Inferior parietal cortex (tissue), 1 donor: ENCODE results near the gene AP3S2.
"Not testable (repeated sequence)": the region's sequence is repeated elsewhere in the genome, so short reads cannot be mapped to it uniquely, and the experiment has no call there.

Experiments
- DNase-seq: peaks from one replicate; pipeline ENCODE4 v3.0.0-alpha.2; 2016; ENCODE audit errors: extremely low spot score

The AP3S2 gene

DNA sequence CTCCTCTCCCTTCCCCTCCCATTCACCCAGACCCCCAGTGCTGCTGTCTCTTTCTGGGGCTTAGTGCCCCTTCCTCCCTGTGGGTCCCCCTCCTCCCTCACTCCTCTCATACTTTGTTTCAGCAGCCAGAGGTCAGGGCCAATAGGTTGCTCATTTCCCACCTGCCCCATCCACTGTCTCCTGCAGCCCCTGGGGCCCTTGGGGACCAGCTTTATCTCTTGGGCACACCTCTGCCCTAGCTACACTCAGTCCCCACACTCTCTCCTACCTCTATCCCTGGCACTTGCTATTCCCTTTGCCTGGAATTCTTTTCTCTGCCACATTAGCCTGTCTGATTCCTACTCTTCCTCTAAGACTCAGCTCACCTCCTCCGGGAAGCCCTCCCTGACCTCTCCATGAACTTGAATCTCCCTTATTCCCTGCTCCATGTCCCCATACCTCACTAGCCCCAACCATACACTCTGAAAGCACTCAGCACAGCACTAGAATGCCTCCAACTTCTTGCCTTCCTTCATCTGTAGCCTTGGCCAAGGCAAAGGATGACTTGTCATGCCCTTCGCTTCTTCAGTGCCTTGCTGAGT lies 93.8 kb downstream of the AP3S2 start:
- no peak for DNase-seq

DNA sequence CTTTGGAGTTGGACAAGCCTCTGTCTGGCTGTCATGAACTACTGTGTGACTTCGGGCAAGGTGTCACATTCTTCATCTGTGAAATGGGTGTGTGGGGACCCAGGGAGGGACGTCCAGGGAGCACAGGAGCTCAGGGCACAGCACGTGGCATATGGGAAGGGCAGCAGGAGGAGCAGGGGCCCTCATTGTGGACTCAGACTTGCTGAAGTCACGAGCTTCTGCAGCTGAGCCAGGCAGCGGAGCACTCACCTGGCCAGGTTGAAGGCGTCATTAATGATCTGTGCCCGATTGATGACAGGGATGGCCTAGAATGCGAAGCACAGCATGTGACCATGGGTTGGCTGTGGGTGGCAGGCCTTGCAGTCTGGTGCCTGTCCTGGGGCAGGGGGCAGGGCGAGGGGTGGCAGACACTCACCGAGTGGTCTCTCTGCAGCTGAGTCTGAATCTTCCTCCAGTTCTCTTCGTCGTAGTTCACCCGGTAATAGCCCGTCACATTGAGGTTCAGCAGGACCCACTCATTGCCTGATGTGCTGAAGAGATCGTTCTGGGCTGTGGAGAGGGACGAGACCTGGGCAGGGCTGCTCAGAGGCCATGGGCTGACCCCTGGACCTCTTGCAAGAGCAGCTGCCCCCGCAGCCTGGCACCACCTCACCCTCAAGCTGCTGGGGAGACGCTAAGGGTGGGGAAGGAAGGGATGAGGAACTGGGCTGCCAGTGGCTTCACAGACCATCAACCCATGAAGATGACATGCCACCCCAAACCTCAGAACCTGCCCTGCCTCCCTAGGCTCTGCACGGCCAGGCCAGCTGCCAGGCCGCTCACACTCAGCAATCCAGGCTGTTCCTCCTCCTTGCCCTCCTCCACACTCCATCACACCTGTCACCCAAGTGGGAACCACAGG lies 94.5 kb downstream of the AP3S2 start:
- no peak for DNase-seq

DNA sequence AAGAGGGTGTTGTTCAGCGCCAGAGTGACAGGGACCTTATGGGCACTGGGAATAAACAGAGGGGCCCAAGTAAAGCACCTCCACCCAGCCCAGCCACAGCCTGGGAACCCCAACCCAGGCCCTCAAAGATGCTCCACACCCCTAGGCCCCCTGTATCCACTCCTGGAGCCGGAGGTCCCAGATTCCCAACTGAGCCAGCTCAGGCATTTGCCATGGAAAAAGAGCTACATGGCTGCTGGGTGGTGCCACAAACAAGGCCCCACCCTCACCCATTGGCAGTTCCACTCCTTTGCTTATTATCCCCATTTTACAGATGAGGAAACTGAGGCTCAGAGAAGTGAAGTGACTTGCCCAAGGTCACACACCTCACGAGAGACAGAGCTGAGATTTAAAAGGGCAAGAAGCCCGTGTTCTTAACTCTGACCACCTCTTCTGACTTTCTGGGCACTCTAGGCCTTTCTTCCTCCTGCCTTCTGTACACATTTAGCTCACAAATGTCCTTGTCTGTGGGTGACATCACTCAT lies 96.1 kb downstream of the AP3S2 start:
- DNase-seq, result no peak

DNA sequence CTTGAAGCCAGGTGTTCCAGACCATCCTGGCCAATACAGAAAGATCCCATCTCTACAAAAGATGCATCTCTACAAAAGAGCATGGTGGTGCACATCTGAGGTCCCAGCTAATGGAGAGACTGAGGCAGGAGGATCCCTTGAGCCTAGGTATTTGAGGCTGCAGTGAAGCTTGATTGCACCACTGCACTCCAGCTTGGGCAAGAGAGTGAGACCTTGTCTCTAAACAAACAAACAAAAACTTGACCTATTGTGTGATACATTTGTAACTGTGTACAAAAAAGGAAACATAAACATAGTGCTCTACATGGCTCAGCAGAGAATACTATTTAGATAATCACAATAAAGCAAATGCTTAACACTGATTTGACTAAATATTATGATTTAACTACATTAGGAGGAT lies 97.8 kb downstream of the AP3S2 start:
- DNase-seq, result no peak

DNA sequence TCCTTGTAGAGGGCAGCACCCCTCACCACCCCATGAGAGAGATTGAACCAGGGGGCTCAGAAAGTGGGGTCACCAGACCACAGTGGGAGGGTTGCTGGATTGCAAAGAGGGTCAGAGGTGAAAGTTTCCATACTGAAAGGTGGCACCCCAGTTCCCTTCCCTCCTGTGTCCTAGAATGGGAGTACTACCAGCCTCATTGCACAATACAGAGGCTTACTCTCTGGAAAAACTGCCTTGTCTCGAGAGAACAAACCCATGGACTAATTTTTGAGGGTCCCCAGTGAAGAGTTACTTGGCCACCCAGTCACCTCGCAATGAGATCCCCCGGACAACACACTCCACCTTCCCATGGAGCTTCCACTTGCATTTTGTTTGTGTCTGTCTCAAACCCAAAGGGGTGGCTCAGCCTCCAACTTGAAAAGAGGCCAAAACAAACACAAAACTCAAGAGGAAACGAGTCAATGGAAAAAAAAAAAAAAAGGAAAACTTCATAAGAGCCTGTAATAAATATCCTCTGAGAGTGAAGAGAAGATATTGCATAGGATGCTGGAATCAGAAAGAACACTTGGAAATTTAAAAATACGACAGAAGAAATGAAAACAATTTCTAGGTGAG lies 99.1 kb downstream of the AP3S2 start:
- DNase-seq, result no peak

DNA sequence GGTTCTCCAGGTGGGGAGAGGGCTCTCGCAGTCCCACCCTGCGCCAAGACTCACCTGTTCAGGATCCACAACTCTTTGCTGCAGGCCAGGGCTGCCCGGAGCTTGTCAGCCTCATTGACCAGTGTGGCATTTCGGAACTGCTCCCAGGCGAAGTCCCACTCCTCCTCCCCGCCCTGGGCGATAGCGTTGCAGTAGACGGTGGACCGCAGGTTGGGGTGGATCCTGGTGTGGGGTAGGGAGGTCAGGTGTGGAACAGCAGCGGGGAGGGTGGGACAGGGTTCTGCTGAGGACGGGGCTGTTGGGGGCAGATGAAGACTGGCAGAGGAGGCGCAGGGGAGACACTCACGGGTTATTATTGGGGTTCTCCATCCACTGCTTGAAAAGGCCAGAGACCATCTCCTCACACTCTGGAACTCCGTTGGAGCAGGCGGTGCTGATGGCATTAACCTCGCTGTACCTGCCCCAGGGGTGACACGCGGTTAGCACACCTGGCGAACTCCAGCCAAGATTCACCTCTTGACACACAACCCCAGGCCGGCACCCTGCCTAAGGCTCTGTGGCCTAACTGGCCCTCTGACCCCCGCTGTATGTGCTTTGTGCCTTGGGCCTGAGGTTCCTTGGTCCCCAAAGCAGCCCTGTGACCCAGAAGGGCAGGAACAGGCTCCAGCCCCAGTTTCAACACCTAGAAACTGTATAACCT lies 101.5 kb downstream of the AP3S2 start:
- DNase-seq, result no peak

DNA sequence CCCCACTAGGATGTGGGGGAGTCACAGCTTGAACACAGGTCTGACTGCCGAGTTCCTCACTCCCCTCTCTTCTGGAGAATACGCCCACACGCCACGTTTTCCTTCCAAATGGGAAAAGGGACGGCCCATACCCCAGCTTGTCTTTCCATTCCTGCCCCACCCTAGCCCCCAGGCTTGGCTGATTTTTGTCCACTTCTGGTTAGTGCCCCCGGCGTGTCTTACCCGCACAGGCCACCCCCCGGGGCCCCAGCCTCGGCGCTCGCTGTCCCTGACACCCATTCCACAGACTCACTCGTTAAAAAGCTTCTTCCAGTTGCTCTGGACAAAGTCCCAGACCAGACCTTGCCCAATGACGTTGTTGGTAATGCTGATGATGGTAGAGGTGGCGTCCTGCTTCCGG lies 103.1 kb downstream of the AP3S2 start:
- no peak for DNase-seq

DNA sequence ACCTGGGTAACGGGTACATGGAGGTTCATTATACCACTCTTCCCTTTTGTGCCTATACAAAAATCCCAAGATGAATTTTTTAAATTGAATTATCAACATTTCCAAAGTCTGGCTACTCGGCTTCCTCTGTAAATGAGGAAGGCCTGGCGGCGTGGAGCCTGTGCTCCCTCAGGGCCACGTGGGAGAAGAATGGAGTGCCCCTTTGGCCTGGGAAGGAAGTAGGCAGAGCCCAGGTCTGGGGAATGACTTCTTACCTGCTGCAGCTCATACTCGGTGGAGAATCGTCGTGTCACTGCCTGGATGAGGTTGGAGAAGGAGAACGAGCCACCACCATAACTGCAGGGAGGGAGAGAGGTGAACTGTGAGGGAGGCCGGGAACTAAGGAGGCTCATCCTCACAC lies 103.6 kb downstream of the AP3S2 start:
- no peak for DNase-seq

DNA sequence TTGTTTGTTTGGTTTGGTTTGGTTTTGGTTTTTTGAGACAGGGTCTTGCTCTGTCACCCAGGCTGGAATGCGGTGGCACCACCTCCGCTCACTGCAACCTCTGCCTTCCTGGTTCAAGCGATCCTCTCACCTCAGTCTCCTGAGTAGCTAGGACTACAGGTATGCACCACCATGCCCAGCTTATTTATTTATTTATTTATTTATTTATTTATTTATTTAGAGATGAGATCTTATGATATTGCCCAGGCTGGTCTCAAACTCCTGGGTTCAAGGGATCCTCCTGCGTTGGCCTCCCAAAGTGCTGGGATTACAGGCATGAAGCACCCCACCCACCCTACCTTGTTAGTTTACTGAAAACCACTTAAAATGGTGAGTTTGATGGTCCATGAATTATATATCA lies 105.2 kb downstream of the AP3S2 start:
- DNase-seq, result not testable (repeated sequence)

DNA sequence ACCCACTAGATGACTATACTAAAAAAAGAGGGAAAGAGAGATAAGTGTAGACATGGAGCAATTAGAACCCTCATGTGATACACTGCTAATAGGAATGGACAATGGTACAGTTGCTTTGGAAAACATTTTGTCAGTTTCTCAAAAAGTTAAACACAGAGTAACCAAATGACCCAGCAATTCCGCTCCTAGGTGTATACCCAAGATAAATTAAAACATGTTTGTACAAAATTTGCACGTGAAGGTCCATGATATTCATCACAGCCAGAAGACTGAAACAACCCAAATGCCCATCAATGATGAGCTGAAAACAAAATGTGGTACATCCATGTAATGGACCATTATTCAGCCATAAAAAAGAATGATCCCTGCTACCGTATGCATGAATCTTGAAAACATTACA lies 105.8 kb downstream of the AP3S2 start:
- no peak for DNase-seq

DNA sequence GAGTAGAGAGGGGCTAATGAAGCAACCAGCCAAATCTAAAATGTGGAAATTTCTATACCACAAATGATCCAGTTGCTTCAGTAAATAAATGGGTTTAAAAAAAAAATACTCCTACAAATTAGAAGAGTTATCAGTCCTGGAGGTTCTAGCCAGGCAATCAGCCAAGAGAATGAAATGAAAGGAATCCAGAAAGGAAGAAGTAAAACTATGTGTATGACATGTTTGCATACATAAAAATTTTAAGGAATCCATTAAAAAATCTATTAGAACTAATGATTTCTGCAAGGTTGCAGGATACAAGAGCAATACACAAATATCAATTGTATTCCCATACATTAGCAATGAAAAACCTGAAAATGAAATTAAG lies 108.0 kb downstream of the AP3S2 start:
- no peak for DNase-seq

DNA sequence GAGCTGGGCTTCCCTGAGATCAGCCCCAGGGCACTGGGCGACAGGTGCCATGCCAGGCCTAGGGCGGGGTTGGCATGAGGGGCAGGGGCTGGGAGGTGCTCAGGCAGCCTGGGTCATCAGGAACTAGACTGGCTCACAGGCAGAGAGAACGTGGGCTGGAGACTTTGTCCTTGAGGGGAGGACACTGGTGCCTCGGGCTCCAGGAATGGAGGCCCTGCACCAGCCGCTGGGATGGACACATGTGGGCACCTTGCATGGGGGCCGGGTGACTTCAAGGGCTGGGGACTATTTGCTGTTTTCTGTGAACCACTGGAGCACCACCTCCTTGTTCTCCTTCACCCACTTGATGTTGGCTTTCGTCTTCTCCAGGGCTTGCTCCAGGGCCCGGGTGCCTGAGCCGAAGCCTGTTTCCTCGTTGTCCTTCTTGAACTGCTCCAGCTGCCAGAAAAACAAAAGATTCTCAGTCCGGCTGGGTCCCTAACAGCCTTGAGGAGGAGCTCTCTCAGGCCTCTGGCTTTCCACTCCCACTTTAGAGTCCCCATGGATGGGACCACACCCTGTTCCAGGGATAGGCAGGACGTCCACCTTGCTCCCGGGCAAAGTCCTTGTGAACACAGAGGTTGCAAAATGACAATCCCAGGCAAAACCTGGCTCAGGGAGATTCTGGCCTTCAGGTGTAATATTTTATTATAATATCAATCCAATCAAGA lies 108.6 kb downstream of the AP3S2 start:
- no peak for DNase-seq

DNA sequence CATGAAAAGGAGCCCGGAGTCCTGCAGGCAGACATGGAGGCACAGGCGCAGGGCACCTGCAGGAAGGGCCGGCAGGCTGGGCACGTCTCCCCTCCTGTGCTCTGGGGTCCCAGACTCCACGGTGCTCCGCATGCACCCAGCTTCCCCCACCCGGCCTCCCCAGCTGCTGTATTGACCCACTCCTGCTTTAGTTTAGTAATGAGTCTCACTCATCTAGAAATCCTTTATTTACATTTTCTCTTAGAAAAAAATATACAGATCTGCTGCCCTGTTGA lies 109.2 kb downstream of the AP3S2 start:
- DNase-seq, result no peak

DNA sequence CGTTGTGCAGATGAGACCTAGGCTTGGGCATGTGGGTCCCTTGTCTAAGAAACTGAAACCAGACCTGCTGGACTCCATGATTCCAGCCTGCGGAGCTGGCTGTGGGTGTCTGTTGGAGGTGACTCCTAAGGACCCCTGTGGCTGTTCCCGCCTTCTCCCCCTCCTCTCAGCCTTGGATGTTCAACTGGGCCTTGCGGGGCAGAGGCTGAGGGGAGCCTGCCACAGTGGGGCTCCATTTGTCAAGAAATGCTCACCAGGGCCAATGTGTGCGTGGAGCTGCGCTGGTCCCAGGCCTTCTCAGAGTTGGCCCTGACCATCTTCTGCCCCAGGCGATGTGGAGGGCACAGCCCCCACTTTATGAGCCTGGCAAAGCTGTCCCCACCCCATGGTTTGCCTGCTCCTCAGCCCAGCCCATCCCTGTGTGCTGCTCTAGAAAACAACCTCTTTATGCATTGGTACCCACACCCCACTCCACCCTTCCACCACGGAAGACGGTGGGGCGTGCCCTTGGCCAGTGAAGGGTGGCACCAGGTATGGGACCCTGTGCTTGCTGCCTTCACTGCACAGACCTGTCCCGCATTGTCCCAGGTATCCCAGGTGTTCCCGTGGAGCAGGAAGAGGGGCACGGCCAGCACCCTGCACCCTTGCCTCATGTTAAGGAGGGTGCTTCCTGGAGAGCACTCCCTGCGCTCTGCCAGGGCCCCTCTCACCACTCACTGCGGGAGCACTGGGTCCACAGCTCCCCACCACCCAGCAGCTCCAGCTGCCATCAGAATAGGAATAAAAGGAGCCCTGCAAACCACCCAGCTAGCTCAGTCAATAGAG lies 109.7 kb downstream of the AP3S2 start:
- DNase-seq, result no peak

DNA sequence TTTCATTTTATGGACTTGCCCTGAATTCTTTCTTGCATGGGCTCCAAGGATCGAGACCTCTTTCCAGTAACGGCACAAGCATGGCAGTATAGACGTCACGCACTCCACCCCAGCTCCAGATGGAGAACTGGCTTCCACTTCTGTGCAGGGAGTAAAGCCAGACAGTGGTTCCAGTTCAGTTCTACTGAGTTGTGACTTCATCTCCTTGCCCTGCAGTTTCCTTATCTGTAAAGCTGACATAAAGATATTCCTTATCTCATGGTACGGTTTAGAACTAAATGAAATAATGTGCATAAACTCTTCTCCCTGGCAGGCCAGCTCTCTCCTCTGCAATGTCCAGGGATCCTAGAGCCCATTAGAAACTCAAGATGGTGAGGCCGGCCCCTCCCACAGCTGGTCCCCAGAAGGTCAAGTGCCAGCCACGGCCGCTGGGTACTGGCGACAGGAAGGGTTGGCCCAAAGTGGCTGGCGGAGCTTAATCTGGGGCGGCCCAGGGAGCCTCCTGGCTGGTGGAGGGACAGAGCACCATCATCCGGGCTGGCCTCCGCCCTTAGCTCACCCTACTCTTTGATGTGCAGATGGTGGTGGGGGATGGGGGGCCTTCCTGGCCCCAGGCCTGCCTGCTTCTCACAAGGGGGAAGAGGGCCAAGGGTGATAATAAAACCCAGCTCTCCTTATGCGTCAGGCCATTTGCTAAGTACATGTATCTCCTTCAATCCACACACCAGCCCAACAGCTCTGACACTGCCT lies 110.5 kb downstream of the AP3S2 start:
- DNase-seq, result no peak

DNA sequence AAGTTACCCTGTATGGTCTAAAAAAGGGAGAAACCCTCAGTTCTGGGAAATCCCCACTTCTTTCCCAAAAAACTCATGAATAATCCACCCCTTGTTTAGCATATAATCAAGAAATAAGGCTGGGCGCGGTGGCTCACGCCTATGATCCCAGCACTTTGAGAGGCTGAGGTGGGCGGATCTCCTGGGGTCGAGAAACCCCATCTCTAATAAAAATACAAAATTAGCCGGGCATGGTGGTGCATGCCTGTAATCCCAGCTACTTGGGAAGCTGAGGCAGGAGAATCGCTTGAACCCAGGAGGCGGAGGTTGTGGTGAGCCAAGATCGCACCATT lies 111.2 kb downstream of the AP3S2 start:
- DNase-seq, result not testable (repeated sequence)

DNA sequence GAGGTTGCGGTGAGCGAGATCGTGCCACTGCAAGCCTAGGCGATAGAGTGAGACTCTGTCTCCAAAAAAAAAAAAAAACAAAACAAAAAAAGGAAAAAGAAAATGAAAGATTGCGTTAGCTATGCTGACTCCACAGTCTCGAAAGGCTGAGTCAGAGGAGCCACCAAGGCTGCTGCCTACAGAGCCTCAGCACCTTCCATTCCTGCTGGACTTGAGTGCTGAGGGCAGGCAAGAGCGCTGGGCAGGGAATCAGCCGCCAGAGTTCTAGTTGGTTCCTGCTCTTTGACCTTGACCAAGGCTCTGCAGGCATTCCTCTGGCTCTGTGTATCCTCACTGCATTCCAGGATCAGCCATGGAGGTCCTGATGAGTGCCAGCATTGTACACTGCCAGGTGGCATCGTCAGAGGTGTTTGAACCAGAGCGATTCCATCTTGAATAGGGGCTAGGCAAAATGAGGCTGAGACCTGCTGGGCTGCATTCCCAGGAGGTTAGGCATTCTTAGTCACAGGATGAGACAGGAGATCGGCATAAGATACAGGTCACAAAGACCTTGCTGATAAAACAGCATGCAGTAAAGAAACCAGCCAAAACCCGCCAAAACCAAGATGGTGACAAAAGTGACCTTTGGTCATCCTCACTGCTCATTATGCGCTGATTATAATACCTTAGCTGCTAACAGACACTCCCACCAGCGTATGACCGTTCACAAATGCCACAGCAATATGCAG lies 111.7 kb downstream of the AP3S2 start:
- DNase-seq, result no peak

DNA sequence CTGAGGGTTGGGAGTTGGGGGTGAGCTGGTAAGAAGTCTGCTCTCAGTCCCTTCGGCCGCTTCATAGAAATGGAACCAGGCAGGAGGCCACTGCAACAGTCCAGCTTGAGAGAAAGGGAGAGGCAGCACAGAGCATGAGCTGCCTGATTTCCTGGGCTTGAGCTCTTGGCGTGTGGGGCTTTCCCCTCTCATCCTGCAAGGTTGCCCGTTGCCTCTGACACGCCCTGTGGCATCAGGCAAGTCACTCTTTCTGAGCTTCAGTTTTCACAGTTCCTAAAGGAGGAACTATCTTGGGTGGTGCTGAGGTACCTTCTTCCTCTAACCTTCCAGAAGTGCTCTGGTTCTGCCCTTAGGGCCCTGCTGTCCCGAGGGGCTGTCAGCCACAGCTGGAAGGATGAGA lies 112.7 kb downstream of the AP3S2 start:
- DNase-seq, result no peak

DNA sequence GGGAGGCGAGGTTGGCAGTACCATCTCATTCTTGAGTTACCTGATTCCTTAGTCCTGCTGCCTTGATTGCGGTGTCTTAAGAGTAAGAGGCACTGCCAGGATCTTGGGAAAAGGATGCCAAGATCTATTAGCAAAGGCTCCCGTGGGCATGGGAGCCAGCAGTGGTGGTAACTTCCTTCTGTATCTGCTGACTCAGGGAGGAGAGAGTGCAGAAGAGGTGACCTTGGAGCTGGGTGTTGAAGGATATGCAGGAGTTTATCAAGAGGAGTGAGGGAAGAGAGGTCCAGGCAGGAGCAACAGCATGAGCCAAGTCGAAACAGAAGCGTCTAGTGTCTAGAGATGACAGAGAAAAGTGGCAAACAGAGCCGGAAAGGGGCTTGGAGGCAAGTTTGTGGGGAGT lies 113.2 kb downstream of the AP3S2 start:
- no peak for DNase-seq
